Upper lobe of left lung (tissue), 4 donors: ENCODE data around the gene PSMG3.

Experiments used
- CTCF ChIP-seq, 6 experiments: fragments of 450-650 bp in 4 of 6; fragments of 200-600 bp in 2 of 6; sonication (generic) in 2 of 6; IDR thresholded peaks; one replicate each; pipeline ENCODE4 v1.5.1; 2016 to 2019; ENCODE audit warnings: antibody characterized with exemption in 6 of 6
- EP300 ChIP-seq, 4 donors: sonication (generic); formaldehyde crosslinking; IDR thresholded peaks; one replicate each; pipeline ENCODE4 v1.5.1; 2017; ENCODE audit warnings: antibody characterized with exemption in 4 of 4, control low read depth in 2 of 4
- POLR2AphosphoS5 ChIP-seq, 2 donors: sonication (generic); formaldehyde crosslinking; IDR thresholded peaks; one replicate each; pipeline ENCODE4 v1.5.1; 2017; ENCODE audit warnings: antibody characterized with exemption in 2 of 2

DNA sequence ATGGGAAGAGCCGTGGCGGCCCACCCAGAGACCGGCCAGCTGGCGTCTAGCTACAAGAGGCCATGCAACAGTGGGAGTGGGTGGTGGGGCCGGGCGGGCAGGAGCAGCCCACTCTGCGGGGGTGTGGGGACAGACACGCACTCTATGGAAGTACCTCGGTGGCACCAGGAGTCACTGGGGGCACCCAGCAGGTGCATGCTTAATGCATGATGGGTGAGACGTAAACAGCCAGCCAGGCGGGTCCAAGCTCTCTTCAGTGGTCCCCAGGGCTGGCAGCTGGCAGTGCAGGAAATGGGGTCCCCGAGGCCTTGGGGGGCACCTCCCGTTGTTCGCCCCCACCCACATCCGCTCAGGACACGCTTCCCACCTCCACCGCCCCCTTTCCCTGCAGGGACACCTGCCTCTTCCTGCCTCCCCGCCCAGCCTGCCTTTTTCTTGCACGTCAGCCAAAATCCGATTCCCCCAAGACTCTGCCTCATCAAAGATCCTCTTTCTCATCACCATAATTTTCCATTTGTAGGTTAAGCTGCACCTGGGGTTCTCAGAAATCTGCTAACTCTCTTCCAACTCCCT lies 22.6 kb upstream of the PSMG3 start:
- no peak for TF ChIP-seq CTCF (IDR thresholded peaks at IDR 0.05)
- no peak for TF ChIP-seq EP300 (IDR thresholded peaks at IDR 0.05)
- TF ChIP-seq POLR2AphosphoS5 (IDR thresholded peaks at IDR 0.05) = no peak
